Pancreas (tissue), 10 donors: ENCODE results near the gene POLD3. TPM values are rescaled to one million over a fixed set of nuclear protein-coding genes. Genes with fewer than 3 reads are reported as not detected.
A peak's percentile ranks its signal among the peaks of the same experiment; 100 is the strongest.

ENCODE experiments used
- ATAC-seq, 4 donors: fragments of 200-7000 bp; cut with Tn5 transposase; one replicate each; pipeline versions ENCODE4 v1.8.0 to v1.9.1; 2020; ENCODE audit warnings: mild to moderate bottlenecking in 4 of 4, moderate library complexity in 4 of 4
- DNase-seq, 6 donors: peaks; one replicate each; pipeline ENCODE4 v3.0.0-alpha.2; 2020
- FAIRE-seq: peaks from 2 replicates; lab custom pipeline; 2012; peaks lifted over from hg19 to GRCh38; lab: Jason Lieb, UNC
- H3K27ac ChIP-seq, 4 donors: fragments of 200-600 bp; sonication (generic); 1 replicate in 3 of 4; 2 replicates in 1 of 4; pipeline versions ENCODE4 v1.5.0 to v1.8.0; 2020
- H3K27me3 ChIP-seq, 4 donors: fragments of 200-600 bp; one replicate each; pipeline ENCODE4 v1.8.0; 2021
- H3K36me3 ChIP-seq, 3 donors: fragments of 200-600 bp; sonication (generic) in 1 of 3; one replicate each; pipeline versions ENCODE4 v1.5.0 to v1.8.0; 2020 to 2021
- H3K4me1 ChIP-seq, 3 donors: fragments of 200-600 bp; one replicate each; pipeline ENCODE4 v1.8.0; 2021
- H3K4me3 ChIP-seq, 4 donors: fragments of 200-600 bp; sonication (generic) in 2 of 4; one replicate each; pipeline versions ENCODE4 v1.5.0 to v1.8.0; 2020 to 2021
- H3K9me3 ChIP-seq, 4 donors: fragments of 200-600 bp; one replicate each; pipeline ENCODE4 v1.8.0; 2021
- CTCF ChIP-seq, 4 donors: fragments of 200-600 bp; sonication (generic) in 3 of 4; IDR thresholded peaks; one replicate each; pipeline versions ENCODE4 v1.5.0 to v1.8.0; 2021; ENCODE audit warnings: antibody characterized with exemption in 4 of 4
- WGBS, 2 donors: extraction: QIAGEN DNeasy Blood & Tissue Kit; methylation state at CpG; one replicate each; pipeline ENCODE4 v1.1.7; 2013; 5-methylcytosine and 5-hydroxymethylcytosine counted together
- intact Hi-C, 3 donors: fragments of 100-400 bp; cut with DNase I; formaldehyde crosslinking; loops; one replicate each; pipeline versions ENCODE4 v1.11.1 to v1.14.2; 2022
- polyA plus RNA-seq, 2 donors: library from polyadenylated mRNA; stranded (reverse); fragments of 200-250 nt; gene quantifications; one replicate each; pipeline ENCODE4 v1.2.3, GENCODE V29; 2013
- total RNA-seq, 6 donors: library from RNA; stranded (reverse); fragmentation: NEBNext Ultra II Directional in 4 of 6; extraction: Animal tissue kit (Norgen Biotek cat#: 25700) in 4 of 6; gene quantifications; one replicate each; pipeline versions ENCODE4 v1.2.1 to v1.2.4, GENCODE V29; 2021 to 2023
- donor health status: healthy with polysubstance abuse.
- donor health status: DM: no; HTN: no; CAD: no; lungs with moderate emphysema.
- donor health status: DM: no; HTN: no; CAD: no.
- donor health status: control.
- donor health status: control.
- donor health status: Bipolar disorder and iron deficiency.
- donor health status: DM: yes; HTN: yes; CAD: no.
- donor health status: DM: no; HTN: no; CAD: no.
- donor health status: DM: no; HTN: no; CAD: no.
- donor health status: DM: yes; HTN: yes; CAD: no.

POLD3 gene
- total and polyA plus RNA-seq, 8 donors, result 7.2 to 14.0 (median 9.6) TPM

DNA sequence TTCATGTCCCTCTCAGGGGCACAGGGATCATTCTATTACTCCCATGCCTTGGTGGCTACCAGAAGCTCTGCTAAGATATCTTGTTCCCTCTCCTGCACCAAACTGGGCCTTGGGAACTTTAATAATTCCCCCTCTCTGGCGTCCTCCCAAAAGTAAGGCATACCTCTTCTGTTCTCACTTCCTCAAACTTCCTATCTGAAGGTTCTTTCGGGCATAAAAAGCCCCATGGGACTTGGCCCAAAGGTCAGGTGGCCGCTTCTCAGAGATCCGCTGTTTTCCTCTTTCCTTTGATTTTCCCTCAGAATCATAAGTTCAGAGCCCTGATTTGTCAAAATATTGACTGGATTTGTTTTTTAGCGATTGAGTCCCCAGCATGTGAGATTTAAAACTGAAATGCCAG is 13.0 kb downstream of the POLD3 start:
- H3K27me3 ChIP-seq, result no peaks in the 10 kb centered on the region
- no peak for ATAC-seq
- no peak for FAIRE-seq
- H3K4me1 ChIP-seq, result peaks cover 0 to 7% (median 4%) of the 10 kb centered on the region in 3 donors
- DNase-seq, result no peak
- peak overlapping the region in 1 of 4 donors; percentile 0 for H3K27ac ChIP-seq
- TF ChIP-seq CTCF (IDR thresholded peaks at IDR 0.05), result no peak
- H3K4me3 ChIP-seq, result no peak overlapping the region
- H3K9me3 ChIP-seq, result no peaks in the 10 kb centered on the region
- H3K36me3 ChIP-seq, result no peaks in the 10 kb centered on the region
- intact Hi-C loops, result no loop called here
- WGBS, 2 donors, result 80 to 81% methylated on average over 5 of the region's 5 CpGs

- H3K36me3 ChIP-seq, result peaks cover 0 to 7% (median 0%) of the 10 kb centered on the region in 3 donors
- DNase-seq (no peak), FAIRE-seq (no peak), ATAC-seq (no peak)
- H3K27me3 ChIP-seq, result no peaks in the 10 kb centered on the region
- TF ChIP-seq CTCF (IDR thresholded peaks at IDR 0.05), result no peak
- H3K9me3 ChIP-seq, result no peaks in the 10 kb centered on the region
- 90% methylated on average over 4 of the region's 4 CpGs for WGBS, 2 donors
- intact Hi-C loops, result no loop called here
- H3K4me1 ChIP-seq, result peaks cover 8 to 17% (median 15%) of the 10 kb centered on the region in 3 donors
- no peak overlapping the region for H3K27ac ChIP-seq
- H3K4me3 ChIP-seq, result no peak overlapping the region
These were observed 16.0 kb downstream of the POLD3 start for GRCh38 chr11:74608431-74608830.

DNA sequence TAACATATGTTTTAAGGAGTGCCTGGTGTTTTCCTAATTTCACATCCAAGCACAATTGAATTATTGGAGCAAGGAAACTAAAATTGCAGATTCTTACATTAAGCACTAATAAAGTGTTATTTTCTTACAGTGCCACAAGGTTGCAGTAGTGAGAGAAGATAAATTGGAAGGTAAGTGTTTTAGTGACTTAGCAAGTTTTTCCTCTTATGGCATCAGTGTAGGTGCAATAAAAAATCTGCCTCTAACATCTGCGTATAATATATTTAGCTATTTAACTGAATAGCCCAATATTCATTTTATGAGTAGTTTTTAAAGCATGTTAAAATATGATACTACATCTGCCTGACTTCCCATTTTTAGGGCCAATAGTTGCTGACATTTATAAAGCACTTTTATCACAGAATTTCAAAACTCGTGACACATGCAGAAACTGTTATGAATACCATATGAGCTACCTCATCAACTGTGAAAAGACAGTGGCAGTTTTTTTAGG is 19.0 kb downstream of the POLD3 start:
- no peaks in the 10 kb centered on the region for H3K27me3 ChIP-seq
- DNase-seq, result no peak
- ATAC-seq, result peak; percentile 71 to 82 (median 80)
- intact Hi-C loops, result loop anchor here in 1 of 3 donors (5.0 kb wide), 1 partner anchor 116 kb away; no protein-coding TSS in a partner anchor
- peak in 2 of 4 donors; percentile 16 for TF ChIP-seq CTCF (IDR thresholded peaks at IDR 0.05)
- peak; percentile 93 for FAIRE-seq
- 27 to 40% methylated on average over 2 of the region's 2 CpGs for WGBS, 2 donors
- no peaks in the 10 kb centered on the region for H3K9me3 ChIP-seq
- peaks cover 0 to 7% (median 0%) of the 10 kb centered on the region in 3 donors for H3K36me3 ChIP-seq
- H3K4me1 ChIP-seq, result peaks cover 17 to 28% (median 22%) of the 10 kb centered on the region in 3 donors
- no peak overlapping the region for H3K4me3 ChIP-seq
- H3K27ac ChIP-seq, result peak overlapping the region in 2 of 4 donors; percentile 2 to 48

DNA sequence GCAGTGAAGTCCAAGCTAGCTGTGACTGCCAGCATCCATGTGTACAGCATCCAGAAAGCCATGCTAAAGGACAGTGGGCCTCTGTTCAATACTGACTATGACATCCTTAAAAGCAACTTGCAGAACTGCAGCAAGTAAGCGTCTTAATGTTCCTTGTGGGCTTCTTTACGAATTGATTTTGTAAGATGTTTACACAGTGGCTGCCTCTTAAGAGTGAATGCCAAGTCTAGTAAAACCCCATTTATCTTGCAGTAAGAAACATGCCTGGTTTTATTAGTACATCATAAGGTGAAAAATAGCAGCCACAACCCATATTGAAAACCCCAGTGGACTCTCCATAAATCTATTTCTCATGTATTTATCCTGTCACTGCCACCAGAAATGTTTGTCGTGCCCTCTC is 20.5 kb downstream of the POLD3 start:
- no peak overlapping the region for H3K27ac ChIP-seq
- DNase-seq, result no peak
- H3K36me3 ChIP-seq, result peaks cover 0 to 7% (median 0%) of the 10 kb centered on the region in 3 donors
- no peaks in the 10 kb centered on the region for H3K9me3 ChIP-seq
- FAIRE-seq, result no peak
- TF ChIP-seq CTCF (IDR thresholded peaks at IDR 0.05), result no peak
- H3K4me3 ChIP-seq, result no peak overlapping the region
- H3K4me1 ChIP-seq, result peaks cover 31 to 42% (median 34%) of the 10 kb centered on the region in 3 donors
- H3K27me3 ChIP-seq, result no peaks in the 10 kb centered on the region
- no peak for ATAC-seq
- WGBS, 2 donors, result 53 to 66% methylated on average over 3 of the region's 3 CpGs
- intact Hi-C loops, result loop anchor here in 1 of 3 donors (5.0 kb wide), 1 partner anchor 114 kb away; no protein-coding TSS in a partner anchor

- FAIRE-seq (no peak), DNase-seq (no peak), ATAC-seq (peak in 2 of 4 donors; percentile 17 to 18)
- Histone ChIP-seq H3K9me3 (no peaks in the 10 kb centered on the region), H3K27me3 (no peaks in the 10 kb centered on the region), H3K4me3 (no peak overlapping the region), H3K4me1 (peaks cover 35 to 61% (median 48%) of the 10 kb centered on the region in 3 donors), H3K27ac (peak overlapping the region in 1 of 4 donors; percentile 60), H3K36me3 (peaks cover 0 to 7% (median 0%) of the 10 kb centered on the region in 3 donors)
- WGBS, 2 donors, result 92 to 97% methylated on average over 1 of the region's 1 CpG
- TF ChIP-seq CTCF (IDR thresholded peaks at IDR 0.05), result no peak
- intact Hi-C loops, result no loop called here
These were observed 22.9 kb downstream of the POLD3 start for GRCh38 chr11:74615311-74615710.
